PFSK-1 (cell line): ENCODE results near the gene NID1.
A peak's percentile ranks its signal among the peaks of the same experiment; 100 is the strongest.

Source experiments
- FOXP2 ChIP-seq: optimal IDR thresholded peaks from 2 replicates; pipeline ENCODE3; 2011; ENCODE audit warnings: borderline replicate concordance, control low read depth, inconsistent platforms; ENCODE audit not compliant: insufficient read depth; ENCODE audit errors: extremely low read length, extremely low read depth
- POLR2AphosphoS5 ChIP-seq: IDR thresholded peaks from 2 replicates; pipeline ENCODE4 v1.6.1; 2012; ENCODE audit warnings: low read depth, mild to moderate bottlenecking, control low read depth, low read length, moderate library complexity
- REST ChIP-seq, 2 experiments: IDR thresholded peaks; 2 replicates each; pipeline versions ENCODE4 v1.6.1 to v1.8.0; 2011 to 2012; ENCODE audit warnings: low read depth in 2 of 2, low read length in 2 of 2, control low read depth in 1 of 2, inconsistent platforms in 1 of 2, mild to moderate bottlenecking in 1 of 2, moderate library complexity in 1 of 2; ENCODE audit not compliant: insufficient read depth in 1 of 2
- SIN3A ChIP-seq: IDR thresholded peaks from 2 replicates; pipeline ENCODE4 v1.6.1; 2012; ENCODE audit warnings: mild to moderate bottlenecking, low read length, moderate library complexity, borderline replicate concordance; ENCODE audit not compliant: insufficient read depth
- TAF1 ChIP-seq: IDR thresholded peaks from 2 replicates; pipeline ENCODE4 v1.6.1; 2012; ENCODE audit warnings: low read length, control low read depth, borderline replicate concordance; ENCODE audit not compliant: insufficient read depth

The NID1 gene

GRCh38 chr1:236065509-236066005 is 667 bp upstream of the NID1 start:
- TF ChIP-seq SIN3A = no peak
- no peak for TF ChIP-seq TAF1
- no peak for TF ChIP-seq POLR2AphosphoS5
- TF ChIP-seq REST (IDR thresholded peaks at IDR 0.05; ENCODE audit: insufficient read depth in 1 of 2, low read depth in 2 of 2, low read length in 2 of 2) = no peak

- no peak for TF ChIP-seq REST (IDR thresholded peaks at IDR 0.05; ENCODE audit: insufficient read depth in 1 of 2, low read depth in 2 of 2, low read length in 2 of 2)
- TF ChIP-seq FOXP2 = no peak
- TF ChIP-seq TAF1 = peak; percentile 68; the same call in 1 of the 2 replicates
- TF ChIP-seq POLR2AphosphoS5 = no peak
- TF ChIP-seq SIN3A = 0 out of 2 replicates have a peak, but pooled peaks have one; percentile 9
Measured at GRCh38 chr1:236063919-236064673, 794 bp downstream of the NID1 start.

- TF ChIP-seq FOXP2 = no peak
Measured at GRCh38 chr1:236063551-236063918, 1.4 kb downstream of the NID1 start.

- TF ChIP-seq FOXP2 (no peak), SIN3A (no peak)
Measured at GRCh38 chr1:236060286-236060685, 4.6 kb downstream of the NID1 start.

- TF ChIP-seq REST (IDR thresholded peaks at IDR 0.05; ENCODE audit: insufficient read depth in 1 of 2, low read depth in 2 of 2, low read length in 2 of 2) (no peak), TAF1 (no peak), SIN3A (no peak), POLR2AphosphoS5 (no peak), FOXP2 (no peak)
Measured at GRCh38 chr1:236059011-236059410, 5.9 kb downstream of the NID1 start.

- 0 out of 4 replicates have a peak, but pooled peaks of 1 of the 2 experiments have one; percentile 30 for TF ChIP-seq REST (IDR thresholded peaks at IDR 0.05; ENCODE audit: insufficient read depth in 1 of 2, low read depth in 2 of 2, low read length in 2 of 2)
- TF ChIP-seq TAF1 = no peak
- TF ChIP-seq SIN3A = peak; percentile 54; the same call in 1 of the 2 replicates
- no peak for TF ChIP-seq FOXP2
- no peak for TF ChIP-seq POLR2AphosphoS5
Measured at GRCh38 chr1:236058141-236058934, 6.6 kb downstream of the NID1 start.
